Activated naive CD4-positive, alpha-beta T cell treated with anti-CD3 and anti-CD28 coated beads, Interleukin-2, amount 50 U/mL, for 72 hours (primary cell): ENCODE data around the gene PRDX5. TPM values are rescaled to one million over a fixed set of nuclear protein-coding genes. Genes with fewer than 3 reads are reported as not detected.
"Not testable (repeated sequence)": the region's sequence is repeated elsewhere in the genome, so short reads cannot be mapped to it uniquely, and the experiment has no call there.

ENCODE experiments used
- ATAC-seq, 2 donors: fragments of 150-1000 bp; cut with Tn5 transposase; 2 replicates each; pipeline ENCODE4 v1.10.0; 2021; ENCODE audit warnings: mild to moderate bottlenecking in 2 of 2, moderate library complexity in 2 of 2
- DNase-seq, 2 donors: peaks; one replicate each; pipeline ENCODE4 v3.0.0; 2021 to 2022; ENCODE audit warnings: low spot score in 2 of 2
- H3K27ac Mint-ChIP-seq, 2 donors: one replicate each; pipeline ENCODE4 v1.8.0; 2022; ENCODE audit warnings: mild to moderate bottlenecking in 2 of 2, mixed read lengths in 2 of 2
- H3K36me3 Mint-ChIP-seq, 2 donors: one replicate each; pipeline ENCODE4 v1.8.0; 2022; ENCODE audit warnings: mixed read lengths in 2 of 2
- H3K9me3 Mint-ChIP-seq, 2 donors: one replicate each; pipeline ENCODE4 v1.8.0; 2022; ENCODE audit warnings: mixed read lengths in 2 of 2
- total RNA-seq, 2 donors: library from RNA; stranded (reverse); gene quantifications; one replicate each; pipeline ENCODE4 v1.2.3, GENCODE V29; 2022

The PRDX5 gene
- total RNA-seq, 2 donors from 2014 or later, result 131 to 152 TPM

DNA sequence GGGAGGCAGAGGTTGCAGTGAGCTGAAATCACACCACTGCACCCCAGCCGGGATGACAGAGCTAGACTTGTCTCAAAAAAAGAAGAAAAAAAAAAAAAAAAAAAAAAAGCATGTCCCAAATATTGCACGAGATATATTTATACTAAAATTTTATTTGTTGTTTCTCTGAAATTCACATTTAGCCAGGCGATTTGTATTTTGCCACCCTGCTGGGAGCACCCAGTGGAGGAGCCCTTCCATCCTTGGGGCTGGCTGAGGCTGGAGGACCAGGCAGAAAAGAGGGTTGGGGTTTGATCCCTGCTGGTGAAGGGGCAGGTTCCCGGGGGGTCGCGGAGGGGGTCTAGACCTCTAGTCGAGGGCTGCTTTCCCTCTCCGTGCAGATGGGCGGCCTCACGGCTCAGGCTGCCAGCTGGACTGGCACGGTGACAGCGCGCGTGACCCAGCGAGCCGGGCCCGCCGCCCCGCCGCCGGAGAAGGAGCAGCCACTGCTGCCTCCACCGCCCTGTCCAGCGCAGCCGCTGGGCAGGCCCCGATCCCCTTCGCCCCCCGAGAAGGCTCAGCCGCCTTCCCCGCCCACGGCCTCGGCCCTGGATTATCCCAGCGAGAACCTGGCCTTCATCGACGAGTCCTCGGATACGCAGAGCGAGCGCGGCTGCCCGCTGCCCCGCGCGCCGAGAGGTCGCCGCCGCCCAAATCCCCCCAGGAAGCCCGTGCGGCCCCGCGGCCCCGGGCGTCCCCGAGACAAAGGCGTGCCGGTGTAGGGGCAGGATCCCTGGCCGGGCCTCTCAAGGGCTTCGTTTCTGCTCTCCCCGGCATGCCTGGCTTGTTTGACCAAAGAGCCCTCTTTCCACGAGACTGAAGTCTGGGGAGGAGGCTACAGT, 18.7 kb upstream of the PRDX5 start:
- Mint-ChIP-seq H3K9me3 (no peaks in the 10 kb centered on the region), H3K36me3 (no peaks in the 10 kb centered on the region), H3K27ac (no peak overlapping the region)
- ATAC-seq, result no peak
- no peak for DNase-seq

GRCh38 chr11:64299847-64300648, 17.9 kb upstream of the PRDX5 start, which contains the start of gene CATSPERZ:
CATSPERZ (plus strand) TSS chr11:64300358; CDS start chr11:64300411, 53 bp downstream.
- DNase-seq, result no peak
- no peaks in the 10 kb centered on the region for H3K9me3 Mint-ChIP-seq
- ATAC-seq, result no peak
- no peak within 1 kb of the TSS for H3K27ac Mint-ChIP-seq
- H3K36me3 Mint-ChIP-seq, result no peaks in the 10 kb centered on the region

GRCh38 chr11:64303109-64304031, 14.6 kb upstream of the PRDX5 start:
- Mint-ChIP-seq H3K36me3 (peaks cover 9% of the 10 kb centered on the region in 2 donors), H3K27ac (peak overlapping the region in 1 of 2 donors; percentile 97), H3K9me3 (no peaks in the 10 kb centered on the region)
- ATAC-seq (no peak), DNase-seq (no peak)

GRCh38 chr11:64304032-64304315, 13.9 kb upstream of the PRDX5 start:
- peak overlapping the region; percentile 97 to 99 for H3K27ac Mint-ChIP-seq
- H3K9me3 Mint-ChIP-seq, result no peaks in the 10 kb centered on the region
- H3K36me3 Mint-ChIP-seq, result peaks cover 9% of the 10 kb centered on the region in 2 donors
- ATAC-seq (no peak), DNase-seq (no peak)

DNA sequence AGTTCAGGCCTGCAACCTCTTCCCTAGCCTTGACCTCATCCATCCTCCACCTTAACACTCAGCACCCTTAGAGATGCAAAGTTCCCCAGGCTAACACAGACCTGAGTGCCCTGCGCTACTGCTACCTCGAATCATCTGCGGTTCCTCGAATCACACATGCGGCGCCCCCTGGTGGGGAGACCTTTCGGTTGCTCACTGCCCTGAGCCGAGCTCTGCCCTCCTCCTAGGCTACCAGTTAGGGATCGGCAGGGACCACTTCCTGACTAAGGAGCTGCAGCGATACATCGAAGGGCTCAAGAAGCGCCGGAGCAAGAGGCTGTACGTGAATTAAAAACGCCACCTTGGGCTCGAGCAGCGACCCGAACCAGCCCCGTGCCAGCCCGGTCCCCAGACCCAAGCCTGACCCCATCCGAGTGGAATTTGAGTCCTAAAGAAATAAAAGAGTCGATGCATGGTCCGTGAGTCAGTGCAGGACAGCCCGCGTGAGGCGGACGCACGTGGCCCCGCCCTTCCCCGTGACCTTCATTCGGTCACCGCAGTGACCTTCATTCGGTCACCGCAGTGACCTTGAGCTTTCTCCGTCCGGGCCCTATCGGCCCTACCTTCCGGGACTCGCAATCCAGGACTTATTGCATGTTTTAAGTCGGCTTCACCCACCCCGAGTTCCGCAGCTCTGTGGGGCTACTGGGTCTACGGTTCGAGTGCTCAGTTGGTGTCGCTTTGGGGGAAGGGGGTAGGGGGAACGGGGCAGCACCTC, 13.4 kb upstream of the PRDX5 start:
- peak; percentile 41 to 59 for ATAC-seq
- H3K27ac Mint-ChIP-seq, result peak overlapping the region; percentile 97 to 99

GRCh38 chr11:64305075-64305690, 12.7 kb upstream of the PRDX5 start, which contains the start of gene ESRRA:
ESRRA (plus strand) TSS chr11:64305524; CDS start chr11:64307180, 1,656 bp downstream.
- DNase-seq (peak; percentile 99 to 100), ATAC-seq (peak; percentile 74 to 83)
- peak within 1 kb of the TSS; percentile 97 to 99 for H3K27ac Mint-ChIP-seq
- no peaks in the 10 kb centered on the region for H3K9me3 Mint-ChIP-seq
- peaks cover 9% of the 10 kb centered on the region in 2 donors for H3K36me3 Mint-ChIP-seq

More for the DNA sequence above, 13.4 kb upstream of the PRDX5 start:
- DNase-seq, result peak; percentile 91 to 97
- H3K9me3 Mint-ChIP-seq, result no peaks in the 10 kb centered on the region
- peaks cover 9% of the 10 kb centered on the region in 2 donors for H3K36me3 Mint-ChIP-seq

GRCh38 chr11:64305691-64306562, 12.0 kb upstream of the PRDX5 start:
- peak; percentile 73 to 84 for DNase-seq
- Mint-ChIP-seq H3K27ac (peak overlapping the region; percentile 90 to 97), H3K9me3 (no peaks in the 10 kb centered on the region), H3K36me3 (peaks cover 9% of the 10 kb centered on the region in 2 donors)
- ATAC-seq, result peak; percentile 24 to 29

- ATAC-seq (no peak), DNase-seq (no peak)
Observed at GRCh38 chr11:64306563-64306875, 11.4 kb upstream of the PRDX5 start.

DNA sequence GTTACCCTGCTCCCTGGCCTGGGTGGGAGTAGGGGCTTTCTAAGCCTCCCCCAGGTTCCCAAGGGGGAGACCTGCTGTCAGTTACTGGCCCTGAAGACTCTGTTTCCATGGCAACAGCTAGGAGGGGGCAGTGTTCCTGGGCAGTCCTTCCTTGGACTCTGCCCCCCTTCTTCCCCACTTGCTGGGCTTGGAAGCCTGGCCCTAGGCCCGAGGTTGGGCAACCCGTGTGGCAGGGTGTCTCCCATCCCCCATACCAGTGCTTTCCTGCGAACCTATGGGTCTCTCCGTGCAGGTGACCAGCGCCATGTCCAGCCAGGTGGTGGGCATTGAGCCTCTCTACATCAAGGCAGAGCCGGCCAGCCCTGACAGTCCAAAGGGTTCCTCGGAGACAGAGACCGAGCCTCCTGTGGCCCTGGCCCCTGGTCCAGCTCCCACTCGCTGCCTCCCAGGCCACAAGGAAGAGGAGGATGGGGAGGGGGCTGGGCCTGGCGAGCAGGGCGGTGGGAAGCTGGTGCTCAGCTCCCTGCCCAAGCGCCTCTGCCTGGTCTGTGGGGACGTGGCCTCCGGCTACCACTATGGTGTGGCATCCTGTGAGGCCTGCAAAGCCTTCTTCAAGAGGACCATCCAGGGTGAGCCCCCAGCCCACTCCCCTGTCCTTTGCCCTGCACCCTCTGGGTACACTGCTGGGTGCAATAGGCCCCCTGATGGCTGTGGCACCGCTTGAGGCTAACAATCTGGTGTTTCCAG, 10.9 kb upstream of the PRDX5 start:
- Mint-ChIP-seq H3K9me3 (no peaks in the 10 kb centered on the region), H3K27ac (peak overlapping the region; percentile 26 to 90), H3K36me3 (peaks cover 9% of the 10 kb centered on the region in 2 donors)
- ATAC-seq, result no peak
- no peak for DNase-seq

More at GRCh38 chr11:64306563-64306875, 11.4 kb upstream of the PRDX5 start:
- Mint-ChIP-seq H3K36me3 (peaks cover 9% of the 10 kb centered on the region in 2 donors), H3K9me3 (no peaks in the 10 kb centered on the region), H3K27ac (peak overlapping the region; percentile 90 to 97)

DNA sequence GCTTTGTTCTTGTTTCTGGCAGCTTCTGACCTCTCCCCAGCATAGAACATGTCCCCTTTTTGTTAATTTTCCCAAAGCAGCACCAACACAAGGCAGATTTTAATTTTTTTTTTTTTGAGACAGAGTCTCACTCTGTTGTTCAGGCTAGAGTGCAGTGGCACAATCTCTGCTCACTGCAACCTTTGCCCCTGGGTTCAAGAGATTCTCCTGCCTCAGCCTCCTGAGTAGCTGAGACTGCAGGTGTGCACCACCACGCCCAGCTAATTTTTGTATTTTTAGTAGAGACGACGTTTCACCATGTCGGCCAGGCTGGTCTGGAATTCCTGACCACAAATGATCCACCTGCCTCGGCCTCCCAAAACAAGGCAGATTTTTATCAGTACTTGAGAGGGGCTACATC, 10.1 kb upstream of the PRDX5 start:
- ATAC-seq, DNase-seq, H3K36me3 Mint-ChIP-seq, H3K9me3 Mint-ChIP-seq: not testable (repeated sequence)
- H3K27ac Mint-ChIP-seq, result peak overlapping the region; percentile 26 to 90

DNA sequence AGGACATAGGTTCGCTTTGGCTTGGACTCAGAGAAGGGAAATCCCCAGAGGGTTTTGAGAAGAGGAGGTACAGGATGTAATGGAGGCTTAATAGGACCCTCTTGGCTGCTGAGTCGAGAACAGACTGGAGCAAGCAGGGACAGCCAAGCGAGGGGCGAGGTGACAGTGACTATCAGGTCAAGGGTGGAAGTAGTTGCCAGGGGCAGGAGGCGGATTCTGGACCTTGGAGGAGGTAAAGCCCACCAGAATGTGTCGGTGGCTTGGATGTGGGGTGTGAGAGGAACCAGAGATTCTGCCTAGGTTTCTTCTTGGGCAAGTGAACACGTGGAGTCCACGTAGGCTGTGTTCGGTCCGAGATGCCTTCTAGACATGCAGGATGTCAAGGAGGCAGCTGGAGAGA, 5.0 kb upstream of the PRDX5 start:
- Mint-ChIP-seq H3K9me3 (no peaks in the 10 kb centered on the region), H3K36me3 (peaks cover 14 to 16% of the 10 kb centered on the region in 2 donors), H3K27ac (peak overlapping the region; percentile 89 to 97)
- DNase-seq, result no peak
- no peak for ATAC-seq

DNA sequence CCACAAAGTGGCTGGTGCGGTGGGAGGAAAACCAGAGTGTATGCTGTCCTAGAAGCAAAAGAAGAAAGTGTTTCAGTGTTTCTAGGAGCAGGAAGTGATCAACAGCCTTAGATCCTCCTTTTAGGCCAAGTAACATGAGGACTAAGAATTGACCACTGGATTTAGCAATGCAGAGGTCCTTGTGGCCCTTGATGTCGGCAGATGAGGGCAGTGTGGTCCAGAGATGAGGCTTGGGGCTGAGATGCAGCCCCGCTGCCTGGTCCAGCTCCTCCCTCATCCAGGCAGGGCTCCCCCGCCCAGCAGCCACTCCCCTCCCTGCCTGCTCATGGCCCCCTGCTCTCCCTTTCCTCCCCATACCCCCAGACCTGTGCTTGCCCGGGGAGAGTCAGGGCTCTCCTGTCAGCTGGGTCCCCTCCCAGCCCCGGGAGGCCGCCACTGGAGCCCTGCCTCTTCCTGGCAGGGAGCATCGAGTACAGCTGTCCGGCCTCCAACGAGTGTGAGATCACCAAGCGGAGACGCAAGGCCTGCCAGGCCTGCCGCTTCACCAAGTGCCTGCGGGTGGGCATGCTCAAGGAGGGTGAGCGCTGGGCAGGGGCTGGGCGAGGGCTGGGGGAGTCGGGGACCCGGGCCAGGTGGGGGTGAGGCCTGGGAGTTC, 4.3 kb upstream of the PRDX5 start:
- Mint-ChIP-seq H3K36me3 (peaks cover 19 to 20% of the 10 kb centered on the region in 2 donors), H3K27ac (peak overlapping the region; percentile 89 to 97), H3K9me3 (no peaks in the 10 kb centered on the region)
- DNase-seq (no peak), ATAC-seq (no peak)

- DNase-seq (no peak), ATAC-seq (no peak)
- Mint-ChIP-seq H3K27ac (peak overlapping the region; percentile 62 to 84), H3K9me3 (no peaks in the 10 kb centered on the region), H3K36me3 (peaks cover 19 to 24% of the 10 kb centered on the region in 2 donors)
Observed at GRCh38 chr11:64314146-64314804, 3.6 kb upstream of the PRDX5 start.
